GM19099 (cell line): ENCODE results near the gene FAM13A.

Experiments
- POLR2A ChIP-seq: IDR thresholded peaks from 3 replicates; pipeline ENCODE4 v1.6.1; 2011; ENCODE audit warnings: low read depth; ENCODE audit not compliant: insufficient read length; ENCODE audit errors: extremely low read depth

The FAM13A gene

GRCh38 chr4:88821522-88821921 is 235.5 kb downstream of the FAM13A start:
- no peak for TF ChIP-seq POLR2A

GRCh38 chr4:88820698-88821415 is 236.1 kb downstream of the FAM13A start:
- no peak for TF ChIP-seq POLR2A

- no peak for TF ChIP-seq POLR2A
These were observed 236.9 kb downstream of the FAM13A start for GRCh38 chr4:88819818-88820697.

- no peak for TF ChIP-seq POLR2A
These were observed 238.1 kb downstream of the FAM13A start for GRCh38 chr4:88818631-88819470.

- TF ChIP-seq POLR2A: no peak
These were observed 239.2 kb downstream of the FAM13A start for GRCh38 chr4:88817740-88818139.

- no peak for TF ChIP-seq POLR2A
These were observed 240.6 kb downstream of the FAM13A start for GRCh38 chr4:88816360-88816759.

- TF ChIP-seq POLR2A: no peak
These were observed 242.9 kb downstream of the FAM13A start for GRCh38 chr4:88814043-88814617.

- TF ChIP-seq POLR2A: no peak
These were observed 244.0 kb downstream of the FAM13A start for GRCh38 chr4:88813013-88813412.

- no peak for TF ChIP-seq POLR2A
These were observed 244.6 kb downstream of the FAM13A start for GRCh38 chr4:88812420-88812819.

GRCh38 chr4:88811904-88812303 is 245.1 kb downstream of the FAM13A start:
- no peak for TF ChIP-seq POLR2A

GRCh38 chr4:88810325-88810724 is 246.7 kb downstream of the FAM13A start:
- no peak for TF ChIP-seq POLR2A

- no peak for TF ChIP-seq POLR2A
These were observed 247.3 kb downstream of the FAM13A start for GRCh38 chr4:88809576-88810219.

GRCh38 chr4:88809101-88809500 is 247.9 kb downstream of the FAM13A start:
- no peak for TF ChIP-seq POLR2A

- no peak for TF ChIP-seq POLR2A
These were observed 249.5 kb downstream of the FAM13A start for GRCh38 chr4:88807499-88807898.
